ENCODE measurements around the gene ACSBG1.

DNA sequence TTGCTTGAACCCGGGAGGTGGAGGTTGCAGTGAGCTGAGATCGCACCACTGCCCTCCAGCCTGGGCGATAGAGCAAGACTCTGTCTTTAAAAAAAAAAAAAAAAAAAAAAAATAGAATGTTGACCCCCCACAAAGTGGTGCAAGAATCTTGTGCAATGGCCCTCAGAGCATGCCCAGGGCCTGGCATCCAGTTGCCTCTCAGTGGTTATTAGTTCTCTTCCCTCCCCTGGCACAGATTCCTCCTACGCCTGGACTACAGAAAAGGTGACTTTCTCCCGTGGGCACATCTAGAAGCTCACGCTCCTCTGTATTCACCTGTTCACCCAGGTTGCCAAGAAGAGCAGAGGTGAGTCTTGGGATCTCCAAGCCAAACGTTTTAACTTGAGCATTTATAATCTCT lies 36.7 kb downstream of the ACSBG1 start:
- TF ChIP-seq SREBF2 (IDR thresholded peaks at IDR 0.05; ENCODE audit: low read length) (no peak), POLR2A (IDR thresholded peaks at IDR 0.05; ENCODE audit: low read depth, low read length) (no peak), RELA (IDR thresholded peaks at IDR 0.05; ENCODE audit: borderline replicate concordance, partially characterized antibody) (no peak)
- TF ChIP-seq, protein P1, sequence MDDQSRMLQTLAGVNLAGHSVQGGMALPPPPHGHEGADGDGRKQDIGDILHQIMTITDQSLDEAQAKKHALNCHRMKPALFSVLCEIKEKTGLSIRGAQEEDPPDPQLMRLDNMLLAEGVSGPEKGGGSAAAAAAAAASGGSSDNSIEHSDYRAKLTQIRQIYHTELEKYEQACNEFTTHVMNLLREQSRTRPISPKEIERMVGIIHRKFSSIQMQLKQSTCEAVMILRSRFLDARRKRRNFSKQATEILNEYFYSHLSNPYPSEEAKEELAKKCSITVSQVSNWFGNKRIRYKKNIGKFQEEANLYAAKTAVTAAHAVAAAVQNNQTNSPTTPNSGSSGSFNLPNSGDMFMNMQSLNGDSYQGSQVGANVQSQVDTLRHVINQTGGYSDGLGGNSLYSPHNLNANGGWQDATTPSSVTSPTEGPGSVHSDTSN (IDR thresholded peaks at IDR 0.05; ENCODE audit: insufficient replicate concordance, low read depth, low read length), result no peak
- TF ChIP-seq, protein P2, sequence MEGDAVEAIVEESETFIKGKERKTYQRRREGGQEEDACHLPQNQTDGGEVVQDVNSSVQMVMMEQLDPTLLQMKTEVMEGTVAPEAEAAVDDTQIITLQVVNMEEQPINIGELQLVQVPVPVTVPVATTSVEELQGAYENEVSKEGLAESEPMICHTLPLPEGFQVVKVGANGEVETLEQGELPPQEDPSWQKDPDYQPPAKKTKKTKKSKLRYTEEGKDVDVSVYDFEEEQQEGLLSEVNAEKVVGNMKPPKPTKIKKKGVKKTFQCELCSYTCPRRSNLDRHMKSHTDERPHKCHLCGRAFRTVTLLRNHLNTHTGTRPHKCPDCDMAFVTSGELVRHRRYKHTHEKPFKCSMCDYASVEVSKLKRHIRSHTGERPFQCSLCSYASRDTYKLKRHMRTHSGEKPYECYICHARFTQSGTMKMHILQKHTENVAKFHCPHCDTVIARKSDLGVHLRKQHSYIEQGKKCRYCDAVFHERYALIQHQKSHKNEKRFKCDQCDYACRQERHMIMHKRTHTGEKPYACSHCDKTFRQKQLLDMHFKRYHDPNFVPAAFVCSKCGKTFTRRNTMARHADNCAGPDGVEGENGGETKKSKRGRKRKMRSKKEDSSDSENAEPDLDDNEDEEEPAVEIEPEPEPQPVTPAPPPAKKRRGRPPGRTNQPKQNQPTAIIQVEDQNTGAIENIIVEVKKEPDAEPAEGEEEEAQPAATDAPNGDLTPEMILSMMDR (IDR thresholded peaks at IDR 0.05 in 2 of 3, conservative IDR thresholded peaks at IDR 0.05 in 1 of 3; ENCODE audit: control insufficient read depth in 2 of 3, extremely low read depth in 1 of 3, insufficient read depth in 1 of 3, low read depth in 3 of 3, low read length in 3 of 3), result no peak
- TF ChIP-seq, protein P3, sequence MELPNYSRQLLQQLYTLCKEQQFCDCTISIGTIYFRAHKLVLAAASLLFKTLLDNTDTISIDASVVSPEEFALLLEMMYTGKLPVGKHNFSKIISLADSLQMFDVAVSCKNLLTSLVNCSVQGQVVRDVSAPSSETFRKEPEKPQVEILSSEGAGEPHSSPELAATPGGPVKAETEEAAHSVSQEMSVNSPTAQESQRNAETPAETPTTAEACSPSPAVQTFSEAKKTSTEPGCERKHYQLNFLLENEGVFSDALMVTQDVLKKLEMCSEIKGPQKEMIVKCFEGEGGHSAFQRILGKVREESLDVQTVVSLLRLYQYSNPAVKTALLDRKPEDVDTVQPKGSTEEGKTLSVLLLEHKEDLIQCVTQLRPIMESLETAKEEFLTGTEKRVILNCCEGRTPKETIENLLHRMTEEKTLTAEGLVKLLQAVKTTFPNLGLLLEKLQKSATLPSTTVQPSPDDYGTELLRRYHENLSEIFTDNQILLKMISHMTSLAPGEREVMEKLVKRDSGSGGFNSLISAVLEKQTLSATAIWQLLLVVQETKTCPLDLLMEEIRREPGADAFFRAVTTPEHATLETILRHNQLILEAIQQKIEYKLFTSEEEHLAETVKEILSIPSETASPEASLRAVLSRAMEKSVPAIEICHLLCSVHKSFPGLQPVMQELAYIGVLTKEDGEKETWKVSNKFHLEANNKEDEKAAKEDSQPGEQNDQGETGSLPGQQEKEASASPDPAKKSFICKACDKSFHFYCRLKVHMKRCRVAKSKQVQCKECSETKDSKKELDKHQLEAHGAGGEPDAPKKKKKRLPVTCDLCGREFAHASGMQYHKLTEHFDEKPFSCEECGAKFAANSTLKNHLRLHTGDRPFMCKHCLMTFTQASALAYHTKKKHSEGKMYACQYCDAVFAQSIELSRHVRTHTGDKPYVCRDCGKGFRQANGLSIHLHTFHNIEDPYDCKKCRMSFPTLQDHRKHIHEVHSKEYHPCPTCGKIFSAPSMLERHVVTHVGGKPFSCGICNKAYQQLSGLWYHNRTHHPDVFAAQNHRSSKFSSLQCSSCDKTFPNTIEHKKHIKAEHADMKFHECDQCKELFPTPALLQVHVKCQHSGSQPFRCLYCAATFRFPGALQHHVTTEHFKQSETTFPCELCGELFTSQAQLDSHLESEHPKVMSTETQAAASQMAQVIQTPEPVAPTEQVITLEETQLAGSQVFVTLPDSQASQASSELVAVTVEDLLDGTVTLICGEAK (IDR thresholded peaks at IDR 0.05; ENCODE audit: borderline replicate concordance), result no peak

Measured in GM12878 (cell line).